ENCODE data around the gene DZIP3.
A peak's percentile ranks its signal among the peaks of the same experiment; 100 is the strongest.
"Not testable (repeated sequence)": the region's sequence is repeated elsewhere in the genome, so short reads cannot be mapped to it uniquely, and the experiment has no call there.

DZIP3 gene

DNA sequence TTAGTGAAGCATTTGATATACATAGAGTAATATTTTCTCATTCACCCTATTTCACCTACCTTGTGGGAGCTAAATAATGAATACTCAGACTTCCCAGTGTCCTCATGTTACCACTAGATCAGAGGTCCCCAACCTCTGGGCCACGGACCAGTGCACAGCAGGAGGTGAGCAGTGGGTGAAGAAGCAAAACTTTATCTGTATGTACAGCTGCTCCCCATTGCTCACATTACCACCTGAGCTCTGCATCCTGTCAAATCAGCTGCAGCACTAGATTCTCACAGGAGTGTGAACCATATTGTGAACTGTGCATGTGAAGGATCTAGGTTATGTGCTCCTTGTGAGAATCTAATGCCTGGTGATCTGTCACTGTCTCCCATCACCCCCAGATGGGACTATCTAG lies 88.3 kb downstream of the DZIP3 start:
- DNase-seq (ENCODE audit: low read depth): no peak

DNA sequence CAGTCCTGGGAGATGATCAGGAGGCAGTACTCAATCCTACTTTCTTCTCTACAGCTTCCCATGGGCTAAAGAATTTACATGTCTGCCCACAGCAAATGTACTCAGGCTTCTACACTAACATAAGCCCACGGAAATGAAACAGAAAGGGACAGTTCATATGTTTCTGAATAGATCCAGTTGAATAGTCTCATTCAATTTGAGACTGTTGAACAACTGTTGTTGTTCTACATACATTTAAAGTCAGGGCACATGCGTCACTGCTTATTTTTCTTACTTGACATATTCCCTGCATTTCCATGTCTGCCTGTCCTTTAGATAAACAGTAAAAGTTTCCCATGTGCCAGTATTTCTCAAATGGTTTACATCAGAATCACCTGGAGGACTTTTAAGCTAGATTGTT lies 102.8 kb downstream of the DZIP3 start:
- not testable (repeated sequence) for DNase-seq (ENCODE audit: low read depth)

DNA sequence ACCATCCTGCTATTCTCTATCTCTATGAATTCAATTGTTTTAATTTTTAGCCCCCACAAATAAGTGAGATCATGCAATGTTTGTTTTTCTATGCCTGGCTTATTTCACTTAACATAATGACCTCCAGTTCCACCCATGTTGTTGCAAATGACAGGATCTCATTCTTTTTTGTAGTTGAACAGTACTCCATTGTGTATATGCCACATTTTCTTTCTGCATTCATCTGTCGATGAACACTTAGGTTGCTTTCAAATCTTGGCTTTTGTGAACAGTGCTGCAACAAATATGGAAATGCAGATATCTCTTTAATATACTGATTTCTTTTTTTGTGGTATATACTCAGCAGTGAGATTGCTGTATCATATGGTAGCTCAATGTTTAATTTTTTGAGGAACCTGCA lies 108.9 kb downstream of the DZIP3 start:
- DNase-seq (ENCODE audit: low read depth): no peak

DNA sequence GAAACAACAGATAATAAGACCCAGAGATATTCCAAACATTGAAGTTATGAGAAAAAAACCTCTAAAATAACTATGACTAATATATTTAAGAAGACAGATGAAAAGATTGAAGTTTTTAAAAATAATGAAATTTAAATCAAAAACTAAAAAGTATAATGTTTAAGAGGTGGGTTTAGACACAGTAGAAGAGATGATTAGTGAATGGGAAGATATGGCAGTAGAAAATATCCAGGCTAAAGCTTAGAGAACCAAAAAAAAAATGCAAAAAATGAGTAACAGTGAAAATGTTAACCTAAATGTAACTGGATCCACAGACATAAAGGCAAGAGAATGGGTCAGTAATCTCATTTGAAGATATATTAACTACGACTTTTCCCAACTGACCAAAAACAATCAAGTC lies 115.5 kb downstream of the DZIP3 start:
- DNase-seq (ENCODE audit: low read depth): no peak

DNA sequence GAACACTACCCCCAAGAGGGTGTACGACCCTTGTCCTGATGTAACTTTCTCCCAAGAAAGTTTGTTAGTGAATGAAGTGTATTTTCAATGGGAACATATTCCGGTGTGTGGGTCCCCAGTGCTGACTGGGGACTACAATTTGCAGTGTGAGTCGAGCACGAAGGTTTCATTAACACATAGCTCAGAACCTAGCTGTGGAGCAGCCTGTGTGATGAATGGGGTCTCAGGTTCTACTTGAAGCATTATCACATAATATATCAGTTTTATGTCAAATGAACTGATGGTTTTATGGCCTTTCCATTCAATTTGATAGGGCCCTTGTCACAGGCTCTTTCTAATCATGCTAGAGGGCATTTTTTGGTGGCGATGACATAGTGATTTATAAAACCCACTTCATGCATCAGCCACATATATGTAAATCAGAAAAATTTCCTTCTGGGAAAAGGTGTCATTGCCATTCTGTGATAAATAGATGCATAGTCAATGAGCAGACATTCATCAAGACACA lies 123.5 kb downstream of the DZIP3 start:
- no peak for DNase-seq (ENCODE audit: low read depth)

DNA sequence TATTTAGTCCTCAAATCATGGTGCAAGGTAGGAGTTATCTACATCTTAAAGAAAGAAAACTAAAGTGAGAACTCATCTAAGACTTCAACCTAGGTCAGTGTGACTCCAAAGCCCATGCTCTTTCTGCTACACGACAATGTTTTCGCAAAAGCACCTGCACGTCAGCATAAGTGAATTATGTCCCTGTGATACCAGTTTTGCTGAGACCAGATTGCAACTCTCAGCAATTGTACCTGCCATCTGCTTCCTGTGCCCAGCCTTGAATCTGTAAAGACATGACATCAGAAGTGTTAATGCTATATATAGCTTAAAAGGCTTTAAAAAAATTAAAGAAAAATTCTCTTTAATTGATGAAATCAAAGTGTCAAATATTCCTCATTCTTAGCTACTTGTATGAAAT lies 124.3 kb downstream of the DZIP3 start:
- no peak for DNase-seq (ENCODE audit: low read depth)

DNA sequence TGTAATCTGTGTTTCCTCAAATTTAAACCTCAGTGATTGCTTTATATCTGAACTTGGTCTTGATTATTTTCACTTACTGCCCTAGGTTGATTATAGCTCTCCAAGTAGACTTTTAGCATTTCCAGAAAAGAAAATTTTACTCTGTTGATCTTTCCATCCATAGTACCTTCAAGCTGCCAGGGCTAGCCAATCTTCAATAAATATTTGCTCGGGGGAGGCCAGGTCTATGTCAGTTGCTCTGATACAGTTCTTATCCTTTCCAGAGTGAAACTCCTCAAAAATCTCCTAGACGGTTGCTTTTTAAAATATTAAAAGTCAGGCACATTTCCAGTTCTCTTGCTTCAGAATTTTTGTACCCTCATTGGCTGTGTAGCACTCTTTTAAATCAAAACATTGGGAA lies 128.9 kb downstream of the DZIP3 start:
- DNase-seq (ENCODE audit: low read depth): no peak

DNA sequence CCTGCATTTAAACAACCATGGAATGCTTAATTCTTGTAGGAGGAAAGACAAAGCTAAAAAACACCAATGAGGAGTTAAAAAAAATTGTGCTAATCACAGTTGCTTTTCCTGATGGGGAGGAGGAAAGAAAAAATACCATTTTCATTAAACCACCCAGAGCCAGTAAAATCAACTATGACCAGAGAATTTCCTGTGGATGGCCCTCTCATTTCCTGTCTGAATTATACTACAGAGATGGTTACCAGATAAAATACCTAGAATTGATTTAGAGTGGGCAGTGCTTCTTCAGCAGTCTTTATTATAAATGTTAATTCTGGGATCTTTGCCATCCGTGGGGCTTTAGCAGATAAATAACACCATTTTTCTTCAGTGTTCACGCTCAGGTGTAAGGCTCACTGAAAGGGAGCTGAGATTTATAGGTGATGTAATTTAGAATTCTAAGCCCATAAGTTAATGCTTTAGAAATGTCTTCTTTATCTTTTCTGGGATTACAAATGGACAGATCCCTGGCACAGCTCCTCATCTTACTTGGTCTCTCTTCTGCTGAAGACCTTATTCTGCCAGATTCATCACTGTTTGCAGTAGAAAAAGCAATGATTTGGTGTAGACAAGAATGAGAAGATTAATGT lies 129.8 kb downstream of the DZIP3 start:
- DNase-seq (ENCODE audit: low read depth): peak; percentile 0

DNA sequence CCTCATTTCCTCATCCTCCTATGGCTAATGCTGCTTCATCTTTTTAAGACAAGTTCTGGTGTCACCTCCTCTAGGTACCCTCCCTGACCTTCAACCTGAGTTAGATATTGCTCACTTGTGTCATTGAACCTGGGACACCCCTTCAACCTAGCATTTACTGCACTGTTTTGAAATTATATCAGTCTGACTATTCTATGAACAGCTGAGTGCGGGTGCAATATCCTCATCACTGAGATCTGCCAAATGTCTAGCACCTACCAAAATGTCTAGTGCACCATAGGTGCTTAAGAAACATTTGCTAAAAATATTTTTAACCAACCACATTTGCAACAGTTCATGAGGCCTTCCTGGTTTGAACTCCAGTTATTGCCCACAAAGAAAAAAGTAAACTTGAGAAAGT lies 133.2 kb downstream of the DZIP3 start:
- DNase-seq (ENCODE audit: low read depth): no peak

DNA sequence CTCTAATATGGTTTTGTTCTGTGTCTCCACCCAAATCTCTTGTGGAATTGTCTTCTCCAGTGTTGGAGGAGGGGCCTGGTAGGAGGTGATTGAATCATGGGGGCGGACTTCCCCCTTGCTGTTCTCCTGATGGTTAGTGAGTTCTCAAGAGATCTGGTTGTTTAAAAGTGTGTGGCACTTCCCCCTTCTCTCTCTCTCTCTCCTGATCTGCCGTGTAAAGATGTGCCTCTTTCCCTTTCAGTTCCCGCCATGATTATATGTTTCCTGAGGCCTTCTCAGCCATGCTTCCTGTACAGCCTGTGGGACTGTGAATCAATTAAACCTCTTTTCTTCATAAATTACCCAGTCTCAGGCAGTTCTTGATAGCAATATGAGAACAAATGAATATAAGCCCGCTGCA lies 134.6 kb downstream of the DZIP3 start:
- DNase-seq (ENCODE audit: low read depth): no peak

DNA sequence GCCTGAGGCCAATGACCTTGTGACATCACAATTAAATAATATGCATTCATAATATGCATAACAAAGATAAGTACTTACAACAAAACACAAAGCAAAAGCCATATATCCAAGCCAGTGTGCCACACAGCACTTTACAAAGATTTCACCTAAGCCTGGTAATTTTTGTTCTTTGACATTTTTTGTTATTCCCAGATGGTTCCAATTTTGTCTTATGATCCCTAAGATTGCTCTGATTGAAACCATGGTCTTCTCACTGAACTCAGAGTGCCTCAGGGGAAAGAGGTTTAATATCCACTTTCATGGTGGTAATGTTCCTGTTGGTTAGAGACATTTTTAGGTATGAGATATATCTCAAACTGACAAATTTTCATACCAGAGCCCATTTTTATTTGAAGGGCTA lies 138.6 kb downstream of the DZIP3 start:
- DNase-seq (ENCODE audit: low read depth): no peak

DNA sequence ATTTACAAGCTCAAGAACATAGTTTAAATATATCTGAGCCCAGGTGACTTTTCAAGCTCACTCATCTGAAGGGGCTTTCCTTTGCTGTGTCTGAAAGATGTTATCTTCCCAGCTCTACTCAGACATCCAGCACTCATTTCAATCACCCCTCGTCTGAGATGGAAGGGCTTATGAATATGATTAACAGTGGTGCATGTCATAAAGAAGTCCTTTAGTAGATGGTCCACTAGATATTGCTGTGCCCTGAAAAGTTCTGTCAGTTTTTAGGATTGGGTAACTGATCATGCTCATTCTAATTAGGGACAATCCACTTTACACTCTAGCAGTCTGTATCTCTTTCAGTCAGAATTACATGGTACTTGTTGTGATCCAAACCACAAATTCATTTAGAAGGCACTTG lies 139.4 kb downstream of the DZIP3 start:
- no peak for DNase-seq (ENCODE audit: low read depth)

DNA sequence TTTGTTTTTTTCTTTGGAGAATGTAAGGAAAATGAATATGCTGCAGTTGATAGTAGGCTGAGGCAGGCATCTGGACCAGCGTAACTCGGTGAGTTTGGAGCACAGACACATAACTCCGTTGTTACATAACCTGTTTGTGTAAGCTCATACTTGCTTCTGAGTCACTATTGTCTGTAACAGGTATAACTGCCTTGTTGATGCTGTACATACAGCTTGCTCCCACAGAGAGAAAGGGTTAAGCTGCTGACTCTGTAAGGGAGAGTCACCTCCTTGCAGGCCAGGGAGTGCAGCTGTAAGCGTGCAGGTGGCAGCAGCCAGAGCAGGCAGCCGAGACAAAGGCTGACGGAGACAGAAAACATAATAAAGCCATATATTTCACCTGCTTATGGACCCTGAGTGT lies 147.3 kb downstream of the DZIP3 start:
- DNase-seq (ENCODE audit: low read depth): no peak

DNA sequence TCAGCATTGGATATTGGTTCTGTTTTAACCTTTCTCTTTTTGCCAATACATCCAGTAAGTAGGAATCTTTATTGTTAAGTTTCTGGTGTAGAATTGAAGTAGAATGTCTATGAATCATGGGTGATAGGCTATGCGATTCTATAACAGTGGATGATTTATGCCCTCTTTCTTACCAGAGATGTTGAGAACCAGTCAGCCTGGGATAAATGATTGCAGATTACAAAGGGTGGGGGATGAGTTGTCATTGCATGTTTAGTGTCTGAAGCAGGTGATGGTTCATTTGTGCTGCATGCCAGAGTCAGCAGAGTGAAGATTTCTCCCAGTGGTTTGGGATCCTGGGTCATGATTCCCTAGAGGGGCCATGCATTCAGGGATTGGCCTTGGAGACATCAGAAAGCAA lies 153.4 kb downstream of the DZIP3 start:
- DNase-seq (ENCODE audit: low read depth): no peak

Measured in EH (cell line).